IPS DF 6.9 (cell line): ENCODE measurements around the gene TKTL1.
"Not testable (repeated sequence)": the region's sequence is repeated elsewhere in the genome, so short reads cannot be mapped to it uniquely, and the experiment has no call there.

Experiments
- DNase-seq: peaks from one replicate; pipeline ENCODE4 v3.0.0-alpha.2; 2013; ENCODE audit warnings: low read depth, low spot score
- H3K27ac ChIP-seq: one replicate; pipeline ENCODE4 v1.5.1; 2013; ENCODE audit warnings: low read length, control low read depth
- H3K27me3 ChIP-seq: 2 replicates; pipeline ENCODE4 v1.6.1; 2013; ENCODE audit warnings: mild to moderate bottlenecking, low read length; ENCODE audit not compliant: control insufficient read depth, insufficient read depth
- H3K36me3 ChIP-seq: 2 replicates; pipeline ENCODE4 v1.6.1; 2013; ENCODE audit warnings: low read length; ENCODE audit not compliant: control insufficient read depth, insufficient read depth
- H3K4me1 ChIP-seq: 2 replicates; pipeline ENCODE4 v1.6.1; 2013; ENCODE audit warnings: low read length; ENCODE audit not compliant: control insufficient read depth, insufficient read depth
- H3K4me3 ChIP-seq: 2 replicates; pipeline ENCODE4 v1.5.1; 2013; ENCODE audit warnings: mild to moderate bottlenecking, low read length
- H3K9me3 ChIP-seq: 2 replicates; pipeline ENCODE4 v1.6.1; 2013; ENCODE audit warnings: low read length, inconsistent platforms; ENCODE audit not compliant: control insufficient read depth, insufficient read depth
- WGBS: extraction: QIAGEN DNeasy Blood & Tissue Kit; methylation state at CpG from one replicate; pipeline ENCODE4 v1.1.7; 2013; ENCODE audit warnings: mixed read lengths, missing lambda C conversion rate; ENCODE audit not compliant: insufficient read length, insufficient coverage; 5-methylcytosine and 5-hydroxymethylcytosine counted together

Gene TKTL1

DNA sequence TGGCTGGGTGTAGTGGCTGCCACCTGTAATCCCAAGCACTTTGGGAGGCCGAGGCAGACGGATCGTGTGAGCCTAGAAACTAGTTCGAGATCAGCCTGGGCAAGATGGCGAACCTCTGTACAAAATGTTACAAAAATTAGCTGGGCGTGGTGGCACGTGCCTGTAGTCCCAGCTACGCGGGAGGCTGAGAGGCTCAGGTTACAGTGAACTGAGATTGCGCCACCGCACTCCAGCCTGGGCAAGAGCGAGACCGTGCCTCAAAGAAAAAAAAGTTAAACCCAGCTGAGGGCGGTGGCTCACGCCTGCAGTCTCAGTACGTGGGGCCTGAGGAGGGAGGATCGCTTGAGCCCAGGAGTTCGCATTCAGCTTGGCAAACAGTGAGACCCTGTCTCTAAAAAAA, 1.1 kb downstream of the TKTL1 start:
- Histone ChIP-seq H3K4me3 (no peak overlapping the region), H3K27me3 (no peaks in the 10 kb centered on the region), H3K27ac (no peak overlapping the region), H3K4me1 (no peaks in the 10 kb centered on the region), H3K9me3 (no peaks in the 10 kb centered on the region), H3K36me3 (no peaks in the 10 kb centered on the region)
- DNase-seq: no peak
- no CpG with 5 or more reads among the region's 18 CpGs for WGBS

- no peak overlapping the region for H3K4me3 ChIP-seq
- H3K9me3 ChIP-seq: no peaks in the 10 kb centered on the region
- no peaks in the 10 kb centered on the region for H3K4me1 ChIP-seq
- WGBS: no CpG with 5 or more reads among the region's 7 CpGs
- DNase-seq: no peak
- no peaks in the 10 kb centered on the region for H3K27me3 ChIP-seq
- no peak overlapping the region for H3K27ac ChIP-seq
- no peaks in the 10 kb centered on the region for H3K36me3 ChIP-seq
Measured at GRCh38 chrX:154298312-154298711, 2.7 kb downstream of the TKTL1 start.

GRCh38 chrX:154300816-154301215, 5.2 kb downstream of the TKTL1 start:
- H3K36me3 ChIP-seq: no peaks in the 10 kb centered on the region
- H3K4me1 ChIP-seq: peaks cover 1% of the 10 kb centered on the region; the same call in 1 of the 2 replicates
- H3K9me3 ChIP-seq: no peaks in the 10 kb centered on the region
- H3K4me3 ChIP-seq: no peak overlapping the region
- no peaks in the 10 kb centered on the region for H3K27me3 ChIP-seq
- no CpG with 5 or more reads among the region's 8 CpGs for WGBS
- no peak for DNase-seq
- no peak overlapping the region for H3K27ac ChIP-seq

DNA sequence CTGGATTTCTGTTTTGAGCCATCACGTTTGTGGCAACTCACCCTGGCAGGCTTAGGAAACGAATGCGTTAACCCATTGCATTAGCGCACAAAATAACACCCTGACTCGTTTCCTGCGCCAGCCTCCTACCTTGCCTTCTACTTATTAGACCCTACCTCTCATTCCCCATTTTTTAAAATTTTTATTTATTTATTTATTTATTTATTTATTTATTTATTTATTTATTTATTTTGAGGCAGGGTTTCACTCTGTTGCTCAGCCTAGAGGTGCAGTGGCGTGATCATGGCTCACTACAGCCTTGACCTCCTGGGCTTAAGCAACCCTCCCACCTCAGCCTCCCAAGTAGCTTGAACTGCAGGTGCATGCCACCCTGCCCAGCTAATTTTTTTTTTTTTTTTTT, 7.4 kb downstream of the TKTL1 start:
- H3K4me3 ChIP-seq, H3K4me1 ChIP-seq, H3K36me3 ChIP-seq, DNase-seq, H3K27ac ChIP-seq, H3K27me3 ChIP-seq, H3K9me3 ChIP-seq: not testable (repeated sequence)
- no CpG with 5 or more reads among the region's 7 CpGs for WGBS

DNA sequence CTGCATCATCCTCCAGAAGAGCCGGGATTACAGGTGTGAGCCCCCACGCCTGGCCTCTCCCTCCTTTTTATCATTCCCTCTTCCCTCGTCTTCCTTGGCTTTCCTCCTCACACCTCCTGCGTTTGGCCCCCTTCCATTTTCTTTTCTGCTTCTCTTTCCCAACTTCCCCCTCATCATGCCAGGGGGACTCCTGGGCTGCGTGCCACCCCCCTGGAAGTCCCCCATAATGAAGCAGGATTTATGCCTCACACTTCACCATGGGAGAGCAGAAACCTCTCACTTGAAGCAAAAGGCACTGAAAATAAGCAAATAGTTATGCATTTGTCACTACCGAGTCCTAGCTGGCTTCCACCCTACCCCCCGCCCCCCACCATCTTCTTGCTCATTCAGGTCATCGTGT, 7.9 kb downstream of the TKTL1 start:
- Histone ChIP-seq H3K36me3 (no peaks in the 10 kb centered on the region), H3K4me3 (no peak overlapping the region), H3K27me3 (no peaks in the 10 kb centered on the region), H3K27ac (no peak overlapping the region), H3K4me1 (peaks cover 1% of the 10 kb centered on the region; the same call in 1 of the 2 replicates), H3K9me3 (no peaks in the 10 kb centered on the region)
- DNase-seq: no peak
- no CpG with 5 or more reads among the region's 8 CpGs for WGBS

- peaks cover 1% of the 10 kb centered on the region; the same call in 1 of the 2 replicates for H3K4me1 ChIP-seq
- no peak overlapping the region for H3K4me3 ChIP-seq
- WGBS: no CpG with 5 or more reads among the region's 10 CpGs
- H3K27ac ChIP-seq: no peak overlapping the region
- no peaks in the 10 kb centered on the region for H3K27me3 ChIP-seq
- no peak for DNase-seq
- H3K36me3 ChIP-seq: no peaks in the 10 kb centered on the region
- no peaks in the 10 kb centered on the region for H3K9me3 ChIP-seq
Measured at GRCh38 chrX:154304846-154305245, 9.3 kb downstream of the TKTL1 start.

DNA sequence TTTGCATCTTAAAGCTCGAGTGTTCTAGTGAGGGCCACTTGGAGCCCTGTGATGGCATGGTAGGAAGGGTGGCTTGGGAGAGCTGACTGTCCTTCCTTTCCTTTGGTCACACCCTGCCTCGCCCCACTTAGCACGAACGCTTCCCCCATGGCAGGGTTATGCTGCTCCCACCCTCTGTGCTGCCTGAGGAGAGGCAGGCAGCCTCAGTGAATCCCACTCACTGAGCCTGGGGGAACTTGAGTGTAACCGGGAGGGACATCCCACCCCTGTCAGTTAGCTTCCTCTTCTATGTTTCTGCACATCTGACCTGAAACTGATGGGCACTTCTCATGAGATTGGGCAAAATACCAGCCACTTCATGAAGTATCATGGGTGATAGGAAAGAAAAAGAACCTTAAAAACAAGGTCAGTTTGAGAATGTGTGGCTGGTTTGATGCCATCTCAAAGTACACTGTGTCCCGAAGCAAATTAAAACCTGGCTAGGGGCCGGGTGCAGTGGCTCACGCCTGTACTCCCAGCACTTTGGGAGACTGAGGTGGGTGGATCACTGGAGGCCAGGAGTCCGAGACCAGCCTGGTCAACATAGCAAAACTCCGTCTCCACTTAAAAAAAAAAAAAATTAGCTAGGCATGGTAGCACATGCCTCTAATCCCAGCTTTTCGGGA, 10.1 kb downstream of the TKTL1 start:
- Histone ChIP-seq H3K9me3 (no peaks in the 10 kb centered on the region), H3K27ac (no peak overlapping the region), H3K27me3 (no peaks in the 10 kb centered on the region), H3K4me1 (peaks cover 1% of the 10 kb centered on the region; the same call in 1 of the 2 replicates), H3K4me3 (no peak overlapping the region), H3K36me3 (no peaks in the 10 kb centered on the region)
- no peak for DNase-seq
- no CpG with 5 or more reads among the region's 11 CpGs for WGBS

GRCh38 chrX:154307202-154307601, 11.6 kb downstream of the TKTL1 start:
- no peaks in the 10 kb centered on the region for H3K36me3 ChIP-seq
- H3K9me3 ChIP-seq: no peaks in the 10 kb centered on the region
- no peak overlapping the region for H3K27ac ChIP-seq
- no peak overlapping the region for H3K4me3 ChIP-seq
- no peaks in the 10 kb centered on the region for H3K27me3 ChIP-seq
- no peak for DNase-seq
- WGBS: no CpG with 5 or more reads among the region's 6 CpGs
- H3K4me1 ChIP-seq: peaks cover 1% of the 10 kb centered on the region; the same call in 1 of the 2 replicates

DNA sequence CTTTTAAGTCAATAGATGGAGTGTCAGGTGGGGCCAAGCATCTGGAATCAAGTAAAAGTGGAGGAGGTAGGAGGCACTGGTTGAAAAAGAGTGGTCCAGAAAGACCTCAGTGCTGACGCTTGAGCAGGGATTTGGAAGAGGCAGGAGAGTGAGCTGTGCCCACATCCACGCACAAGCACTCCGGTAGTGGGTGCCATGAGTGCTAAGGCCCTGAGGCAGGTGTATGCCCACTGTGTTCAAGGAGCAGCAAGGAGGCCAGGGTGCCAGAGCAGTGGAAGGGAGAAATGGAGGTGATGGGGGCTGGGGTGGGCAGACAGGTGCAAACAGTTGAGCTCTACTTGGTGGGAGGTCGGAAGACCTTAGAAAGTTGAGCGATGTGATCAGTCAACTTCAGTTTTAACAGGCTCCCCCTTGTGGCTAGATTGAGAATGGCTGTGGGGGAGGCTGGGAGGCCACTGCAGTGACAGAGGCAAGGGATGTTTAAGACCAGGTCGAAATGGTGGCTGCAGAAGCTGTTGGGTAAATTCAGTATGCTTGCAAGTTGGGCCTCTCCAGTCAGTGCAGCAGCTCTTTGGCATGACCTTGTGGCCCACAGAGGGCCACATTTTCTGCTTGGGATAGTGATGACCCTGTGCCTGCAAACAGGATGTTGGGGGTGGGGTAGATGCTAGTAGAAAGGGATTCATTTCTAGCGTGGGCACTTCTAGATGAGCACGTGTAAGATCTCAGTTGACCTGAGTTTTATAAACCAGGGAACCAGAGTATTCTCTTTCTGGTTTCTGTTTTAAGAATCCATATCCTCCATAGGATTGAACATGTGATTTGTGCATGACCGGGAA, 12.7 kb downstream of the TKTL1 start:
- H3K36me3 ChIP-seq: no peaks in the 10 kb centered on the region
- no peaks in the 10 kb centered on the region for H3K27me3 ChIP-seq
- no peak overlapping the region for H3K4me3 ChIP-seq
- no peaks in the 10 kb centered on the region for H3K9me3 ChIP-seq
- peaks cover 1% of the 10 kb centered on the region; the same call in 1 of the 2 replicates for H3K4me1 ChIP-seq
- peak; percentile 29 for DNase-seq
- H3K27ac ChIP-seq: no peak overlapping the region
- no CpG with 5 or more reads among the region's 9 CpGs for WGBS

DNA sequence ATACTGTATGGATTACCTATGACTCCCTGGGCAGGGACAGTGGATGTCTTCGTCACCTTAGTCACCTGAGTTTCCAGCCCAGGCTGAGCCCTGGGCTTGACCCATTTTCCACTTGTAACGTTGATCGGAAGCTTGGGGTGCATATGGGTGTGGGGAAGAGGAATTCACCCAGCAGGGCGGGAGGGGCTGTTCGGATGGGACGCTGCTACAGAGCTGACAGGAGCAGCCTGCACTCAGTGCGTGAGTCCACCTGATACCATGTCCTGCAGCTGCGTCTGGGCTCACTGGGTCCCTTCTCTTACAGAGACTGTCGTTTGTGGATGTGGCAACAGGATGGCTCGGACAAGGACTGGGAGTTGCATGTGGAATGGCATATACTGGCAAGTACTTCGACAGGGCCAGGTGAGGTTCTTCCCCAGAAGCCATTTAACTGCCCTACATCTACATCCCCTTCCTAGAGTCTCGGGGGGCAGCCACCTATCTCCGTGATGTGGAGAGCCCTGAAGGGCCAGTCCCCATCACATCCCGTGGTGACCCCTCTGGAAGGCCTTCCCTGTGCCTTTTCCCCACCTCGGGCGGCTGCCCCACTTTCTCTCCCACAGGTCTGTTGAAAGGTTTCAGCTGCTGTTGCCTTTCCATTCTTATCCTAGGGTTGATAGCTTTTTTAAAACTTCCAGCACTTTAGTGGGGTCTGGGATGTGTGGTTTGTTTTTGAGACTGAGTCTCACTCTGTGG, 13.6 kb downstream of the TKTL1 start:
- Histone ChIP-seq H3K27ac (no peak overlapping the region), H3K4me3 (no peak overlapping the region), H3K4me1 (peaks cover 1% of the 10 kb centered on the region; the same call in 1 of the 2 replicates), H3K36me3 (no peaks in the 10 kb centered on the region), H3K27me3 (no peaks in the 10 kb centered on the region), H3K9me3 (no peaks in the 10 kb centered on the region)
- WGBS: no CpG with 5 or more reads among the region's 16 CpGs
- DNase-seq: no peak
